Inflammatory macrophage (primary cell): ENCODE results near the gene CCNG2.

Experiments used
- DNase-seq, 2 donors: peaks; one replicate each; pipeline ENCODE4 v3.0.0-alpha.2; 2020 to 2022

CCNG2 gene

DNA sequence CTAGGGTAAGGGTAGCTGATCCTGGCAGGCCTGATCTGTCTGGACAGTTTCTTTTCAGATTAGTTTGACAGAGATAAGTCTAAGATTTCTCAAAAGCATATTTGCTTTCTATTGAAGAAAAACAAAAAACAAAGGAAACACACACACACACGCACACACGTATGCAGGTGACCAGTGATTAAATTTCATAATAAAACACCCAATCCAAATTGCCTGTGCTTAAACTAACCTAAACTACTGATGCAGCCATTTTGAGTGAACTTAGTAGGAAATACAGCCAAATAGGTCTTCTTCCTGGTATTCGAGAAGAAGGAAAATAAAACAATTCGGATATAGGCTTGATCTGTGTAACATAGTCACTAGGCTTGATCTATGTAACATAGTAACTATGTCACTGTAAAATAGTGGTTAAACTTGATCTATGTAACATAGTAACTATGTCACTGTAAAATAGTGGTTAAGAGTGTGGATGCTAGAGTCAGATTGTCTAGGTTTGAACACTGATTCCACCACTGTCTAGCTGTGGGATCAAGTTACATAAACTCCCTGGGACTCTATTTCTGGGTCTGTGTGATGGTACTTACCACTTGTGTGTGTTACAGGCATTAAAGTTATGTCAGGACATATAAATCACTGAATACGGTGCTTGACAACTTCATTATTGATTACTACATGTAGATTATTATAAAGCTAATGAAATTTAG, 9.8 kb upstream of the CCNG2 start:
- DNase-seq = no peak

DNA sequence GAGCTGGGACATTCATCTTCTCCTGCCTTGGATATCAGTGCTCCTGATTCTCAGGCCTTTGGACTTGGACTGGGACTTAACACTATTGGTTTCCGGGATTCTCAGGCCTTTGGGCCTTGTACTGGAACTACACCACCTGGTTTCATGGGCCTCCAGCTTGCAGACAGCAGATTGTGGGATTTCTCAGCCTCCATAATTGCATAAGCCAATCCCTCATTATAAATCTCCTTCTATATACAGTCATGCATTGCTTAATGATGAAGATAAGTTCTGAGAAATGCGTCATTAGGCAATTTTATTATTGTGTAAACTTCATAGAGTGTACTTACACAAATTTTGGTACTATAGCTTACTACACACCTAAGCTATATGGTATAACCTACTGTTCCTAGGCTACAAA, 8.9 kb upstream of the CCNG2 start:
- peak; percentile 24 to 91 for DNase-seq

DNA sequence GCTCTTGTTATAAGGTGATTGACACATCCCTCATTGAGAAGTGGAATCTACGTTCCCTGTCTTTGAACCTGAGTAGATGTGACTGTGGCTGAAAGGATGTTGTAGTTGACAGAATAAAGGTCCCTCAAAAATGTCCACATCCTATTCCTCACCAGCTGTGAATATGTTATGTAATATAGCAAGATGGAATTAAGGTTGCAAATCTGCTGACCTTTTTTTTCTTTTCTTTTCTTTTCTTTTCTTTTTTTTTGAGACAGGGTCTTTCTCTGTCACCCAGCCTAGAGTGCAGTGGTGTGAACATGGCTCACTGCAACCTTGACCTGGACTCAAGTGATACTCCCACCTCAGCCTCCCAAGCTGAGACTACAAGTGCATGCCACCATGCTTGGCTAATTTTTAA, 7.2 kb upstream of the CCNG2 start:
- DNase-seq = no peak

DNA sequence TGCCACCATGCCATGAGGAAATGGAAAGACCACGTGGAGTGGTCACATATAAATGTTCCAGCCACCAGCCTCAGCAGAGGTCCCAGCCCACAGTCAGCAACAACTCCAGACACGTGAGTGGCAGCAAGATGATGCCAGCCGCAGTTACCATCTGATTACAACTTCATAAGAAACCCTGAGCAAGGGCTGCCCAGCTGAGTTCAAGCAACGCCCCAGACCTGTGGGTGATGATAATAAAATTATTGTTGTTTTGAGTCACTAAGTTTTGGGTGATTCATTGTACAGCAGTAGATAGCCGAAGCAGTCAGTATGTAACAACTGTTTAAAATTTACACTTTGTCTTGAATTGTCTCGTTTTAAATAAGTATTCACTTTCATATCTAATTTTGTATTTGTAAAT, 5.8 kb upstream of the CCNG2 start:
- DNase-seq = no peak

DNA sequence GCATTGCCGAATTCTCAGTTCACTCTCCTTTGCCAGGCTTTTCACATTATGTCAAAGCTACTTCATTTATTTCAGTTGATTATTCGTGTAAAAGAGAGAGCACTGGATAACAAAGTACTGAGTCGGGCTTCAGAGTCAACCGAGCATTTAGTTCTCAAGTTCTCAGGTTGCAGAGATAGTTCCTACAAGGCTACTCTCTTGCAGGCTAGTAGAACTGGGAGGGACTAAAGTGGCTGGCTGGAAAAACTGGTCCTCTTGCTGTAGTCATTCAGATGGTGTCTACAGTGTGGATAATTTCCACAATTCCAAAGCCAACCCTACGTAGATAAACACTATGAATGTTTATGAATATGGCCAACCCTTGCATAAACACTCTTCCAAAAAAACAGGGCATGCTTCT, 4.6 kb upstream of the CCNG2 start:
- no peak for DNase-seq

DNA sequence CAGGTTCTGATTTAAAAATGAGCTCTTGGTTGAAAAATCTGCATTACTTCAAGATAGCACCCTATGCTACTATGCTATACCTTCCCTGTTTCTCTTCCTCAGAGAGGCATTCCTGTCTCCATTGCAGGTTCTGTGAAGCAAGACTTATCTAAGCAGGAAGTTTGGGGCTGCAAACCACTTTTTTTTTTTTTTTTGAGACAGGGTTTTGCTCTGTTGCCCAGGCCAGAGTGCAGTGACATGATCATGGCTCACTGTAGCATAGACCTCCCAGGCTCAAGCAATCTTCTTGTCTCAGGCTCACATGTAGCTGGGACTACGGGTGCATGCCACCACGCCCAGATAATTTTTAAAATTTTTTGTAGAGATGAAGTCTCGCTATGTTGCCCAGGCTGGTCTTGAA, 4.0 kb upstream of the CCNG2 start:
- peak; percentile 8 to 21 for DNase-seq

DNA sequence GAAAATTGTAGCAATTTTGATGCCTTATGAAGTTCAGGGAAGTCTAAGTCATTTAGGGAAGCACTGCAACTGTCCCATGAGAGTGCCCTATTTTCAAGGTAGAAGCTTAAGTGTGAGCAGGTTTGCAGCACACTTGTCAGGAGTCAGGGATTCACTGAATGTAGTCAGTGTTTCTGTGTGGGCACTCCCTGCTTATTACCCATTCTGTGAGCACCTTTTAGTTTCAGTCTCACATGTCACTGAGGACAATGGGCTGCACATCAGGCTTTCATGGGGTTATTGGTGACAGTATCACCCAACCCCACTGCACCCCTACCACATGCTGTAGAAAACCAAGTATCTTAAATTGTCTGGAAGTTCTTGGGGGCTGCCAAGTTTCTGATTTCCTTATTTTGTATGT, 2.9 kb upstream of the CCNG2 start:
- DNase-seq = no peak

DNA sequence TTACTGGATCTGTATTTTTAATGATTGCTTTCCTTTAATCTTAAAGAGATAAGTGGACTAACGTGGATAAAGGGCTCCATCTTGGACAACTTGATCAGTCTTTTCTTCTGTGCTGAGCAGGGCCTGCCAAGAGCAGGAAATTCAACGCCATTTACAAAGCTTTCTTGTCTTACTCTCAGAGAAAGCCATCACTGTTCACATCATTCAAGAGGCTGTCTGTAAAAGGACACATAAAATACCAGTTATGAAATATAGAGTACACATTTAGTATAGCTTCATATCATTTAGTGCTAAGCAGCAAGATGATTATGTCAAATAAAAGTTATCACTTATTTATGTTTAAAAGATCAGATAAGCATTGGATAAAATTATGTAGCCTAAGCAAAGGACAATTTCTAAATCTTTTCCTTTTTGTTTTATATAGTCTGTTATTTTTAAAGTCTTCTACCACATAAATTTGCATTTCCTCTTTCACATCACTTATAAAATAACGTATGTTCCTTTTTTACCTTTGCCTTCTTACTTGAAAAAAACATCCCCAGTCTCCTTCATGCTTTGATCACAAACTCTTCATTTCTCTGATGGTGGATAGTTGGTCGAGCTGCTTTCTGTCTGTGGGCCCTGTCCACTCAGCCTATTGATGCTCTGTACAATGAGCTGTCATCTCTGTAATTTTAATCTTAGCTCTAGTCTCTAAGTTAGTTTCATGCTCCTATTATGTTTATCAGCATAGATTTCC, 2.1 kb upstream of the CCNG2 start:
- DNase-seq = no peak

DNA sequence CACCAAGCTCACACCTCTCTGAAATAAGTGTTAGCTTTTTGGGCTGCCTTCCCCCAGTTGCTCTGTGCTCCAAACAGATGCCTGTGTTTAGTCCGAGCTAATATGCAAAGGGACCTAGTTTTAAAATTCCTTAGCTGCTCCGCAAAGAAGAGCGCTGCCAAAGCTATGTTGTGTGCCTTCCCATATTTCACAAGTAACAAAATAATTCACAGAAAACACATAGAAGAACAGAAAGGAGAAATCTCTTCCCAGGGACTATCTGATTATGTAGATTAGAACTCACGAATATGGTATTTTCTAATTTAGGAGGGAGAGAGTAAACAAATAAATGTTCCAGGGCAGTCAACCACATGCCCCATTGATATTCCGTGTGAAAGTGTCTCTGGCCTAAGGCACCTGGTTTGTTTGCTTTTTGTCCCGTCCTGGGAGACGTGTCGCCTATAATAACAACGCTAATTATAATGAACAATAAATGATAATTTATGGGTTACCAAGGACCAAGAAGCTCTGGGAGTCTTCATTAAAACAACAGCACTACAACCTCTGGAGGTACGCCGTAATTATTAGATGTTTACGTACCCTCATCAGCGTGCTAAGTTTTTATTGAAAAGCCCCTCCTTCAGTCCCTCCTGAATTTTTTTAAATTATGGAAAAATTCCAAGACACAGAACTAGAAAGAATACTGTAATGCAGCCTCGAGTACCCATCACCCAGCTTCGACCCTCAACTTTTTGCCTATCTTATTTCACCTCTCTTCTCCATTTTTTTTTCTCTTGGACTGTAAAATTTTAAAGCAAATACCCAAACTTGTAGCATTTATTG, 1.2 kb upstream of the CCNG2 start:
- DNase-seq = no peak

DNA sequence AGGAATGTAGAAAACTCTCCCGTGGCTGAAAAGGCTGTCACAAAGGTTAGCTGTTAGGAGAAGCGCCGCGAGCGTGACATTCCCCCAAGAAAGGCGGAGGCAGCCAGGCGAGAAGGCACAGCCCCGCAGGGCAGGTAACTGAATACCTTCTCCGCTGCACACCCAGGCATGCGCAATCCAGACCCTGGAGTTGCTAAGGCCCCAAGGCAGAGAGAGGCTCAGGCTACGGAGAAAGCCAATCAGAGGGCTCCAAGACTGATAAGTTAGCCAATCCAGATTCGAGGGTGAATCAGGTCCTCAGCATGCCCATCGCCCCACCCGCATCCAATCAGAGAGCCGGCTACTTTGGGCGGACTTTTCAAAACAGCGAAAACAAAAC, 485 bp upstream of the CCNG2 start:
- DNase-seq = peak; percentile 98 to 99

DNA sequence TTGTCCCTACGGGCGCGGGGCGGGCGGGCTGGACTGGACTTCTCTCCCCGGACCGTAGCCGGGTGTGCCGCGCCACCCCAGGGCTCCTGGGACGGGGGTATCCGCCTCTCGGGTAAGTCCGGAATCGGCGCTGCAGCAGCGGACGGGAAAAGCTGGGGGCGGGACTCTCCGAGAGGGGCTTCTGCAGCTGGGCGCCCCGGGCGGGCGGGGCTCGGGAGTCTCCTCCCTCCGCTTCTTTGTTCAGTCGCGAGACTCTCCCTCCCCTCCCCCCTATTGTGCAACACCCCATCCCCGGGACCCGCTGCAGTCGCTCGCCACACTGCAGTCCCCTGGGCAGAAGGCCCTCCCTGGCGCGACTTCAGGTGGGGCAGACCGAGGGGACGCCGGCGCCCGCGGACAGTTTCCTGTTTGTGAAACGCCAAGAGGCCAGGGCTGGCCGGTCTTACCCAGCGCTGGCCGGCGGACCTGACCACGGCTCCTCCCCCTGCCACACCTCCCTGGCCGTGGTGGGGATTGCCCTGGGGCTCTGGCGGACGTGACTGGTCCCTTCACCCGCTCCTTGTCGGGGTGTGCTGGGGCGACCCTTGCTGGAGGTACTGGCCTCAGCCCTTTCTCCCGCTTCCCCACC, 966 bp downstream of the CCNG2 start:
- peak; percentile 58 to 70 for DNase-seq

DNA sequence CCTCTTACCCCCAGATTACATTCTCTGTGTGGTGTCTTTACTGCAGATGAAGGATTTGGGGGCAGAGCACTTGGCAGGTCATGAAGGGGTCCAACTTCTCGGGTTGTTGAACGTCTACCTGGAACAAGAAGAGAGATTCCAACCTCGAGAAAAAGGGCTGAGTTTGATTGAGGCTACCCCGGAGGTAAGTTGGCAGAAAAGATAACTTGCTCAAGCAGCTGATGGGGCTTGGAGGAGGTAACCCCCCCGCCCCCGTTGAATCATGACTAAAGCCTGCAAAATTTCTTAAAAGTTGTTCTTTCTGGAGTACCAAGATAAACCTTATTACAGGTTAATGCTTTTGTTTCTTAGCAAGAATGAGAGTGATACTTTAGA, 1.5 kb downstream of the CCNG2 start:
- DNase-seq = no peak

DNA sequence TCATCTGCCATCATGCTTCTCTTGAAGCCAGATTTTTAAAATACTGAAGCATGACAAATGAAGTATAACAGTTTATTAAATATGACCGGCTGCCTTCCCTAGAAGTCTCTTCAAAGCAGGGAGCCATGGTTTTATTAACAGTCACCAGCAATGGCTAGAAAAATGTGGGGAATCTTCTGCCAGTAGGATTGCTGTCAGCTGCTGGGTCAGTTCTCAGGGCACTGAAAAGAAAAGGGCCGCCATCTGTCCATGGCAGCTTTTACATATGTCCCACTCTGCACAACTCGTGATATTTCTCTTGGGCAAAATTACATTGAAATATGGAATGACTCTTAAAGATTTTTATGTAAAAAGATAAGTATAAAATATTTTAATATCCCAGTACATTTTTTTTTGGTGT, 2.8 kb downstream of the CCNG2 start:
- DNase-seq = no peak

DNA sequence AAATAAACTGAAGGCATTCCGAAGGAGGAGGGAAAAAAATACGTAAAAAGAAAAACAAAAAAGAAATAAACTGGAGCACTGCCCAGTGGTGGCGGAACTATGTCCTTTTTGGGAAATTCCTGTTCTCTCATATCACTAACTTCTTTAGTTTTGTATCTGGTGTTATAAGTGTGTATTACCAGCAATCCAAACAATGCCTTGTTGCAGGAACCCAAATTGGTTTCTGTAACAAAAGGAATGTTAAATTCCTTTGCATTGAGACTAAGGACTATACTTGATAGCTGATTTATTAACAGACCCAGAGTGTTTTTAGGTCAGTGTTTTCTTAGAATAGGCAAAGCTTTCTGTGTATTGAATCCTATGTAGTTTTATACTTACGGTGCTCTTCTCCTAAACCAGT, 6.6 kb downstream of the CCNG2 start:
- DNase-seq = no peak

DNA sequence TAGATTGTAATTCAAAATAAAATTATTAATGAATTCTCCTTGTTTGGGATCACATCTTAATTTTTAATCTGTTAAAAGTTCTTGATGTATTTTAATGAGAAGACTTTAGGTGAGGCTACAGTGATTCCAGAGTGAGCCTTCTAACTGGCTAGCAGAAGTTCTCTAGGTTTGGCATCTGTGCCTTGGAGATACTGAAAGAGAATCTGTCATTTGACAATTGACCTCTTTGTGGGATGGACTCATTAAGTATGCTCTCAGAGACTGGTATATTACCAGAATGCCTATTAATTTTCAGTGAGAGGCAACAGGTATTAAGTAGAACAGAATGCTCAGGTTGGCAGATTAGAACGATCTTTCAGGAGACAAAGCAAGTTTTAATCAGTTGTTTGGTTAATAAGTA, 10.2 kb downstream of the CCNG2 start:
- no peak for DNase-seq

DNA sequence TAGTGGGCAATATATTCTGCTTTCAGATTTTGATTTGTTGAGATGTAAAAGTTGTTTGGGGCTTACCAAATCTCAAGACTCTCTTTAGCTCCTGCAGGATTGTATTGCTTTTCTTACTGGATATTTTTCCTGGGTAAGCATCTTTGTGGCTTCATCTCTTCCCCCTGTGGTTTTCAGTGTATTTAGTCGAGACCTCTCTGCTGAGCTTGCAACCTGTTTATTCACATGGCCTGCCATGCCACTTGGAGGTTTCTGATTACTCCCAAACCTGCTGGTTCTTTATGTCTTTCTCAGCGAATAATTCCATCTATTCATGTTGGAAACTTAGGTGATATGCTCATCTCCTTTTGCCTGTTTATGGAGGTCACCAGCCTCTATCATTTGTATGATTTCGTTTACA, 10.9 kb downstream of the CCNG2 start:
- DNase-seq = no peak

DNA sequence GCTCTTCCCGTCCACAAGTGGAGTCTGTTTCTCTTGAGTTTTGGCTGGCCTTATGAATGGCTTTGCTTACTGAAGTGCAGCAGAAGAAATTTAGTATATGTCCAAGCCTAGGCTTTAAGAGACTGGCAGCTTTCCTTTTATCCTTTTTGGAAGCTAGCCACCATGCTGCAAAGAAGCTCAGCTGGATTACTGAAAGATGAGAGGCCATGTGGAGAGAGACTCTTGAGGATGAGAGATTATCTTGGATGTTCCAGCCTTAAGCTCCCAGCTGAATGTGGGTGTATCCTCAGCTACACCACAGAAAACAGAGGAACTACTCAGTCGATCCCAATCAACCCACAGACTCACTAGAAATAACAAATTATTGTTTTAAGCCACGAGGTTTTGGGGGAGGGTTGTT, 12.5 kb downstream of the CCNG2 start:
- DNase-seq = no peak

DNA sequence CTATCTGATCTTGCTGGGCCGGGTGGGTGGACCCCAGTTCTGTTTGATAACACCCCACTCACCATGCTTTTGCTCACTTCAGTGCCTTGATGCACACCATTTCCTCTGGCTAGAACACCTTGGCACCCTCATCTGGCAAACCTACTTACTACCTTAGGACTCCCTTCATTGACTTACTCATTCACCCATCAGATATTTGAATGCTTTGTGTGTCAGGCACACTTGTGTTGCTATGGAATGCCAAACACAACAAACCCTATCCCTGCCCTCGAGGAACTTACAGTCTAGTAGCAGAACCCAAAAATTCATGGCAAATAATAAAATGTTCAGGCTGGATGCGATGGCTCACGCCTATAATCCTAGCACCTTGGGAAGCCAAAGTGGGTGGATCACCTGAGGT, 13.9 kb downstream of the CCNG2 start:
- no peak for DNase-seq

DNA sequence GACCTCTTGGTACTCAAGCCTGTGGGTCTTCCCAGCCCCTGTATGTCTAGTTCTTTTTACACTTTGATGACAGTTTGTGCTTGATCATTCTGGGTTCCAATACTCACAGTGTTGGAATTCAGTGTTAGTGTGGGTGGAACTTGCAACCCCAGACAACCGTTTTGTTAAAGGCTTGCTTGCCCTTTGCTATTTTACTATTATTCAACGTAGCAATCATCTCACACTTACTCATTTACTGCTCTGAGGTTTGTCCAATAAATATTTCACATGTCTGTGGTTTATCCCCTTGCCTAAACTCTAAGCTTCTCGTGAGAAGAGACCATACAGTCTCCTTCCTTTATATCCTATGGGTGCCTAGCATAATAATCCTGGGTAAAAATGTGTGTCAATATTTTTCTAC, 15.3 kb downstream of the CCNG2 start:
- DNase-seq = no peak

DNA sequence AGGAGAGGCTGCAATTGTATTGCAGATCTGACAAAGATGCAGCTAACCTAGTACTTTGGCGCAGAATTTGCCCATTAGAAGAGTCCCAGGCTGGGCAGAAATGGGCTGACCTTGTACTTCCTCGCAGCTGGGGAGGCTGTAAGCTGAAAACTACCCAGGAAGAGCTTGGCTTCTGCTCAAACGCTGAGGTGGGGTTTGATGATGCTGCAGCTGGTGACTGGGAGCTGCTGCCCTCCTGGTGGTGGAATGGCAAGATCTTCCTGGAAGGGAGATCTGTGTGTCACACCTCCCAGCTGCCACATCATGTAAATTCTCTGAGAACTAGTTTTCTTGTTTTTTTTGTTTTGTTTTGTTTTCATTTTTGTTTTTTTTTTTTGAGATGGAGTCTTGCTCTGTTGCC, 17.4 kb downstream of the CCNG2 start:
- no peak for DNase-seq

DNA sequence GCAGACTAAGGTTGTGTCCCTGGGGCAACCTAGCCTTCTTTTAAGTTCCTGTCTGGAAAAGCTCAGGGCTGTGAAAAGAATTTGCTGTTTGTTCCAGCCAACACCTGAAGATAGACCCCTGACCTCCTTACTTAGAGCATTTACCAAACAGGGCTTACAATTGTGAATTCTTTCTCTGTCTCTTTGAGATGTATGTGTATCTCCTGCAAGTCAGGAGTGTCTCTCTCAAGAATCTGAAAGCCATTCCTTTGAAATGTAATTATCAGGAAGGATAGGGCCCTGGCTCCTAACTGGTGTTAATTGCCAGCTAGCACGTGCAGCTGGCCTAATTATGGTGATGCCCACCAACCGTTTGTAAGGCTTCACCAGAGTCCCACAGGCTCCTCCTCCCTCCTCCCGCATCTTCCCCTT, 18.2 kb downstream of the CCNG2 start:
- no peak for DNase-seq

DNA sequence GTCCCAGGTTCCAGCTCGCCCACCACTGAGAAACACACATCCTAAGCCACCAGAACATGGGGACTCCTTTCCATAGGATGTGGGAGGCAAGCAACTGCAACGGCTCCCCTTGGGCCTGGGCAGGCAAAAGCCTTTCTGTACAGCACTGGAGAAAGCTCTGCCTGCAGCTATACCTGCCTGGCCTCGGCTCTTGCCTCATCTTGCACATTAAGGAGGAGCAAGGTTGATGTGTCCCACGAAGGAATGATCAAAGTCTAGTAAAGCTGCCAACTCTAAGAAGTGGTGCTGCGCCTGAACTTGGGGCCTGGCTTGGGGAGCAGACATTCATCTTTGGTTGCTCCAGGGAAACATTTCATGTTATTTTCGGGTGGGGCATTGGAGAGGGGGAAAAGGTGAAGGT, 19.6 kb downstream of the CCNG2 start:
- no peak for DNase-seq

DNA sequence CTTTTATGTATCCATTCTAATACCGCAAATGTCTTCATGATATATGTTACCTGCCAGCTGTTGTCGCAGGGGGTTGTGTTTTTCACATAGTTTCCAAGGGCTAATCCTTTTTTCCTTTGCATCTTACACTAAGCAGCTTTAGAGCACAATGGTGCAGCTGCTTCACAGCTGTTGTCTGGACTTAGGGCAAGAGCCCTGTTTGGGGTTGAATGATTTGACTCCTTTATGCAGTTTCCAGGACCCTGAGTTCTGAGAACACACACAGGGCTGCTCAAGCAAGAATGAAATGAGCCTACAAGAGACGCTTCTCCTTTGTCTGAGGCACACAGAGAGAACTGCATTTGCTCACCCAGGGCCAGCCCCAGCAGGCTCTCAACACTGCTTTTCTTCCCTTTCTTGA, 20.2 kb downstream of the CCNG2 start:
- DNase-seq = no peak
